ENCODE measurements around the gene SMC3.

DNA sequence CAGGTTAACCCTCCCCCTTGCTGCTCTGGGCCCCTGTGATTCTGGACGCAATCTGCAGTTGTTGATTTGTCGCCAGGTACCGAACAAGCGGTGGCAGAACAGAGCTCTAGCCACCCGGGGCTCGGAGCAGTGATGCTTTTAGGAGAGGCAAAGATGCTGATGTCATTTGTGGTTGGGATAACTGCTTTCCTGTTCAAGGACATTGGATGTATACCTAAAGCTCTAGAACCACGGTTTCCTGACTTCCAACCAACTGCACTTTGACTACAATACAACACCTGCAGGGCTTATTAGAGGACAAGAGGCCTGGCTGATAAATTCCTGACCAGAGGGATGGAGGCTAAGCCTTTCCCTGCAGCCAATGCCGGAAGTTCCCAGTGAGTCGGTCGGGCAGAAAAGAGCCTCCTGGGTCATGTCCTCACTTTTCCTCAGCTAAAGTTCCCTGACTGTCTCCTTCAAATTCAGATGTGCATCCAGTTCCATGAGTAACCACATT, 70.1 kb downstream of the SMC3 start:
- TF ChIP-seq, protein P1, sequence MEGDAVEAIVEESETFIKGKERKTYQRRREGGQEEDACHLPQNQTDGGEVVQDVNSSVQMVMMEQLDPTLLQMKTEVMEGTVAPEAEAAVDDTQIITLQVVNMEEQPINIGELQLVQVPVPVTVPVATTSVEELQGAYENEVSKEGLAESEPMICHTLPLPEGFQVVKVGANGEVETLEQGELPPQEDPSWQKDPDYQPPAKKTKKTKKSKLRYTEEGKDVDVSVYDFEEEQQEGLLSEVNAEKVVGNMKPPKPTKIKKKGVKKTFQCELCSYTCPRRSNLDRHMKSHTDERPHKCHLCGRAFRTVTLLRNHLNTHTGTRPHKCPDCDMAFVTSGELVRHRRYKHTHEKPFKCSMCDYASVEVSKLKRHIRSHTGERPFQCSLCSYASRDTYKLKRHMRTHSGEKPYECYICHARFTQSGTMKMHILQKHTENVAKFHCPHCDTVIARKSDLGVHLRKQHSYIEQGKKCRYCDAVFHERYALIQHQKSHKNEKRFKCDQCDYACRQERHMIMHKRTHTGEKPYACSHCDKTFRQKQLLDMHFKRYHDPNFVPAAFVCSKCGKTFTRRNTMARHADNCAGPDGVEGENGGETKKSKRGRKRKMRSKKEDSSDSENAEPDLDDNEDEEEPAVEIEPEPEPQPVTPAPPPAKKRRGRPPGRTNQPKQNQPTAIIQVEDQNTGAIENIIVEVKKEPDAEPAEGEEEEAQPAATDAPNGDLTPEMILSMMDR (IDR thresholded peaks at IDR 0.05; ENCODE audit: insufficient read depth, low read length, poor library complexity, severe bottlenecking) = no peak
- TF ChIP-seq EZH2phosphoT487 (conservative IDR thresholded peaks at IDR 0.05; ENCODE audit: low read length) = no peak

Measured in SU-DHL-6 (cell line).